Uterus (tissue), 4 donors: ENCODE measurements around the gene RASA2. TPM values are rescaled to one million over a fixed set of nuclear protein-coding genes. Genes with fewer than 3 reads are reported as not detected.

Source experiments
- DNase-seq, 2 donors: peaks; one replicate each; pipeline ENCODE4 v3.0.0-alpha.2; 2019 to 2020
- H3K27ac ChIP-seq, 2 donors: fragments of 200-600 bp; sonication (generic); 1 replicate in 1 of 2; 2 replicates in 1 of 2; pipeline ENCODE4 v1.5.1; 2016 to 2018
- H3K27me3 ChIP-seq, 2 donors: fragments of 200-600 bp; sonication (generic); one replicate each; pipeline ENCODE4 v1.5.1; 2018 to 2019; ENCODE audit warnings: control low read depth in 1 of 2
- H3K36me3 ChIP-seq, 2 donors: fragments of 200-600 bp; sonication (generic); one replicate each; pipeline ENCODE4 v1.5.1; 2019; ENCODE audit warnings: control low read depth in 1 of 2
- H3K4me1 ChIP-seq, 2 donors: fragments of 200-600 bp; sonication (generic); one replicate each; pipeline ENCODE4 v1.5.1; 2018 to 2019; ENCODE audit warnings: control low read depth in 1 of 2
- H3K4me3 ChIP-seq, 2 donors: fragments of 200-600 bp; sonication (generic); 1 replicate in 1 of 2; 2 replicates in 1 of 2; pipeline ENCODE4 v1.5.1; 2018 to 2019; ENCODE audit warnings: mild to moderate bottlenecking in 1 of 2
- H3K9me3 ChIP-seq, 2 donors: fragments of 200-600 bp; sonication (generic); one replicate each; pipeline ENCODE4 v1.5.1; 2019; ENCODE audit warnings: control low read depth in 1 of 2
- CTCF ChIP-seq, 4 experiments: fragments of 200-600 bp in 2 of 4; fragments of 450-650 bp in 2 of 4; sonication (generic) in 2 of 4; IDR thresholded peaks; one replicate each; pipeline ENCODE4 v1.5.1; 2016 to 2019; ENCODE audit warnings: antibody characterized with exemption in 4 of 4, mild to moderate bottlenecking in 2 of 4, moderate library complexity in 1 of 4
- POLR2A ChIP-seq, 2 donors: fragments of 450-650 bp; IDR thresholded peaks; one replicate each; pipeline ENCODE4 v1.6.1; 2016; ENCODE audit warnings: antibody characterized with exemption in 2 of 2, mild to moderate bottlenecking in 1 of 2, moderate library complexity in 1 of 2
- intact Hi-C: fragments of 100-400 bp; cut with DNase I; formaldehyde crosslinking; loops from one replicate; pipeline ENCODE4 v1.15.1; 2023; ENCODE audit warnings: low total_unique reads
- total RNA-seq, 4 donors: library from RNA; depleted of rRNA in 3 of 4; stranded (reverse); fragments of >200 nt in 3 of 4; gene quantifications; one replicate each; pipeline versions ENCODE4 v1.1.0 to v1.2.4, GENCODE V29; 2014 to 2023
- donor health status: DM: yes; HTN: yes; CAD: no.

Gene RASA2
- total RNA-seq, 4 donors from 2014 or later = 11.3 to 49.4 (median 38.7) TPM

GRCh38 chr3:141650783-141651182 is 164.0 kb downstream of the RASA2 start:
- intact Hi-C loops = no loop called here
- peak overlapping the region in 1 of 2 donors; percentile 40 for H3K27ac ChIP-seq
- H3K4me1 ChIP-seq = no peaks in the 10 kb centered on the region

GRCh38 chr3:141651409-141651808 is 164.6 kb downstream of the RASA2 start:
- peak overlapping the region; percentile 4 to 40 for H3K27ac ChIP-seq
- no peak overlapping the region for H3K4me3 ChIP-seq
- DNase-seq = no peak
- H3K27me3 ChIP-seq = no peaks in the 10 kb centered on the region
- TF ChIP-seq POLR2A (IDR thresholded peaks at IDR 0.05) (no peak), CTCF (IDR thresholded peaks at IDR 0.05) (no peak)
- no peaks in the 10 kb centered on the region for H3K36me3 ChIP-seq
- H3K4me1 ChIP-seq = no peaks in the 10 kb centered on the region
- intact Hi-C loops = no loop called here
- H3K9me3 ChIP-seq = no peaks in the 10 kb centered on the region

More at GRCh38 chr3:141650783-141651182, 164.0 kb downstream of the RASA2 start:
- TF ChIP-seq CTCF (IDR thresholded peaks at IDR 0.05) = no peak
- no peak for TF ChIP-seq POLR2A (IDR thresholded peaks at IDR 0.05)
- no peak overlapping the region for H3K4me3 ChIP-seq
- no peaks in the 10 kb centered on the region for H3K36me3 ChIP-seq
- DNase-seq = no peak
- H3K9me3 ChIP-seq = no peaks in the 10 kb centered on the region
- no peaks in the 10 kb centered on the region for H3K27me3 ChIP-seq

GRCh38 chr3:141652349-141652748 is 165.5 kb downstream of the RASA2 start:
- TF ChIP-seq CTCF (IDR thresholded peaks at IDR 0.05) (no peak), POLR2A (IDR thresholded peaks at IDR 0.05) (no peak)
- no peak for DNase-seq
- Histone ChIP-seq H3K9me3 (no peaks in the 10 kb centered on the region), H3K4me1 (no peaks in the 10 kb centered on the region), H3K4me3 (no peak overlapping the region), H3K36me3 (no peaks in the 10 kb centered on the region), H3K27me3 (no peaks in the 10 kb centered on the region), H3K27ac (peak overlapping the region; percentile 4 to 40)
- intact Hi-C loops = no loop called here

- no peaks in the 10 kb centered on the region for H3K27me3 ChIP-seq
- no peaks in the 10 kb centered on the region for H3K4me1 ChIP-seq
- no peaks in the 10 kb centered on the region for H3K9me3 ChIP-seq
- no peak for TF ChIP-seq POLR2A (IDR thresholded peaks at IDR 0.05)
- no peak for TF ChIP-seq CTCF (IDR thresholded peaks at IDR 0.05)
- no peak for DNase-seq
- H3K4me3 ChIP-seq = no peak overlapping the region
- no peaks in the 10 kb centered on the region for H3K36me3 ChIP-seq
- no peak overlapping the region for H3K27ac ChIP-seq
- intact Hi-C loops = no loop called here
These were observed 167.0 kb downstream of the RASA2 start for GRCh38 chr3:141653847-141654246.

- Histone ChIP-seq H3K27me3 (no peaks in the 10 kb centered on the region), H3K4me3 (no peak overlapping the region), H3K36me3 (no peaks in the 10 kb centered on the region), H3K4me1 (no peaks in the 10 kb centered on the region), H3K27ac (no peak overlapping the region), H3K9me3 (no peaks in the 10 kb centered on the region)
- intact Hi-C loops = no loop called here
- DNase-seq = no peak
- TF ChIP-seq POLR2A (IDR thresholded peaks at IDR 0.05) (no peak), CTCF (IDR thresholded peaks at IDR 0.05) (no peak)
These were observed 169.0 kb downstream of the RASA2 start for GRCh38 chr3:141655801-141656200.
